ENCODE data around the gene ZNF394.

ZNF394 gene

DNA sequence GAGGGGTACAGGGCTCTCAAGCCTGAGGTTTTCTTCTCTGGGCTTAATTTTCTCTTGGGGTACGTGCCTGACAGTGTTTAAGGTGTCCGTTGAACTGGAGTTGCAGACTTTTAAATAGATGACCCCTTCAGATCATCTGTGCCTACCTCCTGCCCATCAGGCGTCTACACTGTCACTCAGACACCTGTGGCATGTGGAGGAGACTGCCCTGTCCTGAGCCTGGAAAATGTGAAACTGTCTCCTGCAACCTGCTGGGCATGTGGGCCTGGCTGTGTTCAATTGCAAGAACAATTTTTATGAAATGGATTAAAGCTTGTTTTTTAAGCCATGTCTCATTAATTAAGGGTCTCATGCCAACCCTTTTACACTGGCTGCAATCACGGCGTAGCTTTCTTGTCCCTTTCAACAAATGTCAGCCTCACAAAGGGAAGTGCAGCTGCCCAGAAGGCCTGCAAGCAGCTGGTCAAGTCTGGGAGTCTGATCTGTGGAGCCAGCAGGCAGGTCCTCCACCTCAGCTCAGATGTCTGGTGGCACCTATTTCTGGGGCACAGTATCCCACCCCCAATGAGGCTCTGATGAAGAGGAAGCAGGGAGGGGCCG lies 42.9 kb downstream of the ZNF394 start:
- Histone ChIP-seq H2BK12ac (ENCODE audit: low read length) (no peak overlapping the region), H3K18ac (ENCODE audit: low read length) (no peak overlapping the region), H3K9me3 (replicated peaks in 1 of 2; ENCODE audit: control insufficient read depth in 2 of 2, insufficient read depth in 1 of 2, low read depth in 1 of 2, low read length in 2 of 2) (peaks cover 0 to 5% of the 10 kb centered on the region in 2 donors), H2BK120ac (ENCODE audit: low read depth, low read length) (no peak overlapping the region), H3K27ac (replicated peaks; ENCODE audit: low read length) (no peak overlapping the region), H3K27me3 (ENCODE audit: control insufficient read depth in 3 of 3, insufficient read depth in 3 of 3, low read depth in 1 of 3, low read length in 3 of 3) (no peaks in the 10 kb centered on the region), H3K36me3 (replicated peaks in 1 of 2; ENCODE audit: control insufficient read depth in 2 of 2, insufficient read depth in 2 of 2, low read length in 2 of 2) (peaks cover 63 to 90% of the 10 kb centered on the region in 2 donors), H2AK5ac (ENCODE audit: low read depth, low read length) (no peak overlapping the region), H2BK15ac (ENCODE audit: low read length) (no peak overlapping the region), H4K91ac (ENCODE audit: low read depth, low read length, poor library complexity) (no peak overlapping the region), H3K9ac (ENCODE audit: low read depth, low read length, poor library complexity) (no peak overlapping the region), H3K23ac (ENCODE audit: low read depth, low read length, poor library complexity) (no peak overlapping the region), H3K4me1 (ENCODE audit: control insufficient read depth in 2 of 2, insufficient read depth in 1 of 2, low read depth in 1 of 2, low read length in 2 of 2) (no peaks in the 10 kb centered on the region), H2BK5ac (ENCODE audit: low read length) (no peak overlapping the region), H3K4me3 (ENCODE audit: low read length in 2 of 2) (no peak overlapping the region), H2AFZ (ENCODE audit: low read length) (no peak overlapping the region), H4K8ac (ENCODE audit: low read depth, low read length) (no peak overlapping the region), H3K4ac (ENCODE audit: low read length) (no peak overlapping the region), H3K79me1 (ENCODE audit: low read depth, low read length) (peaks cover 13% of the 10 kb centered on the region), H3K4me2 (ENCODE audit: insufficient read depth, low read length, poor library complexity, severe bottlenecking) (no peak overlapping the region), H3K14ac (ENCODE audit: low read length) (no peak overlapping the region)
- no peak for DNase-seq (ENCODE audit: low spot score)
- no CpG with 5 or more reads among the region's 6 CpGs for WGBS, 2 donors (ENCODE audit: extremely low coverage in 2 of 2, insufficient read length in 2 of 2, insufficient replicate concordance in 1 of 2)

GRCh38 chr7:99456288-99456687 lies 43.8 kb downstream of the ZNF394 start:
- H3K4me2 ChIP-seq (ENCODE audit: insufficient read depth, low read length, poor library complexity, severe bottlenecking) = no peak overlapping the region
- H4K91ac ChIP-seq (ENCODE audit: low read depth, low read length, poor library complexity) = no peak overlapping the region
- WGBS, 2 donors (ENCODE audit: extremely low coverage in 2 of 2, insufficient read length in 2 of 2, insufficient replicate concordance in 1 of 2) = no CpG with 5 or more reads among the region's 13 CpGs
- no peak overlapping the region for H2BK120ac ChIP-seq (ENCODE audit: low read depth, low read length)
- H3K27ac ChIP-seq (replicated peaks; ENCODE audit: low read length) = no peak overlapping the region
- H2AK5ac ChIP-seq (ENCODE audit: low read depth, low read length) = no peak overlapping the region
- no peak overlapping the region for H3K4me3 ChIP-seq (ENCODE audit: low read length in 2 of 2)
- no peak overlapping the region for H3K23ac ChIP-seq (ENCODE audit: low read depth, low read length, poor library complexity)
- H2BK12ac ChIP-seq (ENCODE audit: low read length) = no peak overlapping the region
- no peak overlapping the region for H3K9ac ChIP-seq (ENCODE audit: low read depth, low read length, poor library complexity)
- H3K14ac ChIP-seq (ENCODE audit: low read length) = no peak overlapping the region
- peak overlapping the region; percentile 46 for H2BK5ac ChIP-seq (ENCODE audit: low read length)
- H2AFZ ChIP-seq (ENCODE audit: low read length) = no peak overlapping the region
- no peak for DNase-seq (ENCODE audit: low spot score)
- peaks cover 13% of the 10 kb centered on the region for H3K79me1 ChIP-seq (ENCODE audit: low read depth, low read length)
- peaks cover 70 to 98% of the 10 kb centered on the region in 2 donors for H3K36me3 ChIP-seq (replicated peaks in 1 of 2; ENCODE audit: control insufficient read depth in 2 of 2, insufficient read depth in 2 of 2, low read length in 2 of 2)
- no peaks in the 10 kb centered on the region for H3K27me3 ChIP-seq (ENCODE audit: control insufficient read depth in 3 of 3, insufficient read depth in 3 of 3, low read depth in 1 of 3, low read length in 3 of 3)
- no peak overlapping the region for H4K8ac ChIP-seq (ENCODE audit: low read depth, low read length)
- H3K4ac ChIP-seq (ENCODE audit: low read length) = no peak overlapping the region
- H2BK15ac ChIP-seq (ENCODE audit: low read length) = no peak overlapping the region
- no peaks in the 10 kb centered on the region for H3K4me1 ChIP-seq (ENCODE audit: control insufficient read depth in 2 of 2, insufficient read depth in 1 of 2, low read depth in 1 of 2, low read length in 2 of 2)
- H3K9me3 ChIP-seq (replicated peaks in 1 of 2; ENCODE audit: control insufficient read depth in 2 of 2, insufficient read depth in 1 of 2, low read depth in 1 of 2, low read length in 2 of 2) = peaks cover 0 to 5% of the 10 kb centered on the region in 2 donors
- H3K18ac ChIP-seq (ENCODE audit: low read length) = no peak overlapping the region

DNA sequence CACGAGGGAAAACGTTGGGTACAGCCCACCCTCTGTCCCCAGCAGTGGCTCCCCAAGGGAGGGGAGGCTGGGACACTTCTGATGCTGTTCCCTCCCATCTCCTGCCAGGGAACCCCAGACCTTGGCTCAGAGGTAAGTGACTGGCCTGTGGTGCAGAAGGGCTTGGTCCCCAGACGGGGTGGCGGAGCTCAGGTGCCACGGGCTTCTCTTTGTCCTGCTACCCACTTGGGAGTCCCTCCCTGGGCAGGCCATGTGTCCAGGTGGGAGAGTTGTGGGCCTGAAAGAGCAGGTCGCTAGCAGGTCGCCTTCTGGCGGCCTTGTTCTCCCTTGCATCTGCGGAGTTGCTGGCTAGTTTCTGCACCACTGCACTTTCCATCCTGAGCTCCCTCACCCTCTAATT lies 44.2 kb downstream of the ZNF394 start:
- no peak overlapping the region for H3K27ac ChIP-seq (replicated peaks; ENCODE audit: low read length)
- no peak overlapping the region for H3K4me3 ChIP-seq (ENCODE audit: low read length in 2 of 2)
- DNase-seq (ENCODE audit: low spot score) = no peak
- no peak overlapping the region for H2BK12ac ChIP-seq (ENCODE audit: low read length)
- no peak overlapping the region for H2BK120ac ChIP-seq (ENCODE audit: low read depth, low read length)
- no peaks in the 10 kb centered on the region for H3K27me3 ChIP-seq (ENCODE audit: control insufficient read depth in 3 of 3, insufficient read depth in 3 of 3, low read depth in 1 of 3, low read length in 3 of 3)
- H3K36me3 ChIP-seq (replicated peaks in 1 of 2; ENCODE audit: control insufficient read depth in 2 of 2, insufficient read depth in 2 of 2, low read length in 2 of 2) = peaks cover 72 to 99% of the 10 kb centered on the region in 2 donors
- no peak overlapping the region for H3K14ac ChIP-seq (ENCODE audit: low read length)
- H2AFZ ChIP-seq (ENCODE audit: low read length) = no peak overlapping the region
- no peak overlapping the region for H3K9ac ChIP-seq (ENCODE audit: low read depth, low read length, poor library complexity)
- H3K79me1 ChIP-seq (ENCODE audit: low read depth, low read length) = peaks cover 13% of the 10 kb centered on the region
- H3K4me2 ChIP-seq (ENCODE audit: insufficient read depth, low read length, poor library complexity, severe bottlenecking) = no peak overlapping the region
- no peak overlapping the region for H4K8ac ChIP-seq (ENCODE audit: low read depth, low read length)
- H2BK5ac ChIP-seq (ENCODE audit: low read length) = peak overlapping the region; percentile 46
- no peaks in the 10 kb centered on the region for H3K4me1 ChIP-seq (ENCODE audit: control insufficient read depth in 2 of 2, insufficient read depth in 1 of 2, low read depth in 1 of 2, low read length in 2 of 2)
- H3K4ac ChIP-seq (ENCODE audit: low read length) = no peak overlapping the region
- H2AK5ac ChIP-seq (ENCODE audit: low read depth, low read length) = no peak overlapping the region
- peaks cover 0 to 5% of the 10 kb centered on the region in 2 donors for H3K9me3 ChIP-seq (replicated peaks in 1 of 2; ENCODE audit: control insufficient read depth in 2 of 2, insufficient read depth in 1 of 2, low read depth in 1 of 2, low read length in 2 of 2)
- H3K18ac ChIP-seq (ENCODE audit: low read length) = no peak overlapping the region
- no CpG with 5 or more reads among the region's 9 CpGs for WGBS, 2 donors (ENCODE audit: extremely low coverage in 2 of 2, insufficient read length in 2 of 2, insufficient replicate concordance in 1 of 2)
- no peak overlapping the region for H2BK15ac ChIP-seq (ENCODE audit: low read length)
- H4K91ac ChIP-seq (ENCODE audit: low read depth, low read length, poor library complexity) = no peak overlapping the region
- peak overlapping the region; percentile 23 for H3K23ac ChIP-seq (ENCODE audit: low read depth, low read length, poor library complexity)

DNA sequence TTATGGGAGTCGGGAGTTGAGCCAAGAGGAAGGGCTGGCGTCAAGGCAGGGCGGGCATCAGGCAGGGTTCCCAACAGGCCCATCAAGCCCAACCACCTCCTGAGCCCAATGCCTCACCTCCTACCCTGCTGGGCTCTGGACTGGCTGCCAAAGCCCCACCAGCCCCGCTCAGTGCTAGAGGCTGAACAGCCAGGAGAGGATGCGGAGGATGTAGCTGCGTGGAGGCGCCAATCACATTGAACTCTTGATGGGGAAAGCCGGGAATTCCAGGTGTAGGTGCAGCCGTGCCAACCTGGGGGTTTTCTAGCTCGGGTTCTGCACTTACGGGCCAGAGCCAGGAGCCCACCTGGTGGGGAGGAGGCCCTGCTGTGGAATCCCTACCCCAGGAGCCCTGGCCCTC lies 47.0 kb downstream of the ZNF394 start:
- H2BK15ac ChIP-seq (ENCODE audit: low read length) = no peak overlapping the region
- H2BK12ac ChIP-seq (ENCODE audit: low read length) = no peak overlapping the region
- no peak overlapping the region for H3K18ac ChIP-seq (ENCODE audit: low read length)
- H3K4me1 ChIP-seq (ENCODE audit: control insufficient read depth in 2 of 2, insufficient read depth in 1 of 2, low read depth in 1 of 2, low read length in 2 of 2) = no peaks in the 10 kb centered on the region
- peaks cover 84 to 99% of the 10 kb centered on the region in 2 donors for H3K36me3 ChIP-seq (replicated peaks in 1 of 2; ENCODE audit: control insufficient read depth in 2 of 2, insufficient read depth in 2 of 2, low read length in 2 of 2)
- H3K4ac ChIP-seq (ENCODE audit: low read length) = no peak overlapping the region
- H3K4me2 ChIP-seq (ENCODE audit: insufficient read depth, low read length, poor library complexity, severe bottlenecking) = no peak overlapping the region
- H3K9me3 ChIP-seq (replicated peaks in 1 of 2; ENCODE audit: control insufficient read depth in 2 of 2, insufficient read depth in 1 of 2, low read depth in 1 of 2, low read length in 2 of 2) = no peaks in the 10 kb centered on the region
- H3K79me1 ChIP-seq (ENCODE audit: low read depth, low read length) = peaks cover 10% of the 10 kb centered on the region
- H3K27me3 ChIP-seq (ENCODE audit: control insufficient read depth in 3 of 3, insufficient read depth in 3 of 3, low read depth in 1 of 3, low read length in 3 of 3) = no peaks in the 10 kb centered on the region
- no peak overlapping the region for H3K14ac ChIP-seq (ENCODE audit: low read length)
- H2BK120ac ChIP-seq (ENCODE audit: low read depth, low read length) = no peak overlapping the region
- peak overlapping the region; percentile 50 for H3K9ac ChIP-seq (ENCODE audit: low read depth, low read length, poor library complexity)
- H4K8ac ChIP-seq (ENCODE audit: low read depth, low read length) = no peak overlapping the region
- no peak for DNase-seq (ENCODE audit: low spot score)
- no peak overlapping the region for H2AK5ac ChIP-seq (ENCODE audit: low read depth, low read length)
- H4K91ac ChIP-seq (ENCODE audit: low read depth, low read length, poor library complexity) = no peak overlapping the region
- H3K27ac ChIP-seq (replicated peaks; ENCODE audit: low read length) = no peak overlapping the region
- no CpG with 5 or more reads among the region's 11 CpGs for WGBS, 2 donors (ENCODE audit: extremely low coverage in 2 of 2, insufficient read length in 2 of 2, insufficient replicate concordance in 1 of 2)
- H3K23ac ChIP-seq (ENCODE audit: low read depth, low read length, poor library complexity) = no peak overlapping the region
- H3K4me3 ChIP-seq (ENCODE audit: low read length in 2 of 2) = no peak overlapping the region
- H2BK5ac ChIP-seq (ENCODE audit: low read length) = no peak overlapping the region
- H2AFZ ChIP-seq (ENCODE audit: low read length) = no peak overlapping the region
